HL-60/S4 treated with retinoic acid at 250 ng/mL for 4 days and 3 days (cell line): ENCODE results near the gene BLOC1S5.
"Not testable (repeated sequence)": the region's sequence is repeated elsewhere in the genome, so short reads cannot be mapped to it uniquely, and the experiment has no call there.

Experiments used
- in situ Hi-C: fragments of 300-500 bp; cut with MboI; formaldehyde crosslinking; loops from 2 replicates; pipeline ENCODE4 v1.7.0; 2022; ENCODE audit warnings: low sequenced_read_pairs

The BLOC1S5 gene

GRCh38 chr6:8047541-8048292 is 16.5 kb downstream of the BLOC1S5 start:
- in situ Hi-C loops: no loop called here

GRCh38 chr6:8045769-8046168 is 18.4 kb downstream of the BLOC1S5 start:
- in situ Hi-C loops: not testable (repeated sequence)

- in situ Hi-C loops: no loop called here
Measured at GRCh38 chr6:8043221-8043620, 21.0 kb downstream of the BLOC1S5 start.

GRCh38 chr6:8041913-8042583 is 22.1 kb downstream of the BLOC1S5 start:
- in situ Hi-C loops: no loop called here

GRCh38 chr6:8034107-8034506 is 30.1 kb downstream of the BLOC1S5 start:
- in situ Hi-C loops: not testable (repeated sequence)

GRCh38 chr6:8030920-8031319 is 33.3 kb downstream of the BLOC1S5 start:
- in situ Hi-C loops: no loop called here

- in situ Hi-C loops: no loop called here
Measured at GRCh38 chr6:8029243-8029870, 34.8 kb downstream of the BLOC1S5 start.

GRCh38 chr6:8027965-8028651 is 36.1 kb downstream of the BLOC1S5 start:
- in situ Hi-C loops: no loop called here

- in situ Hi-C loops: no loop called here
Measured at GRCh38 chr6:8026800-8027199, 37.4 kb downstream of the BLOC1S5 start.

GRCh38 chr6:8025191-8025590 is 39.0 kb downstream of the BLOC1S5 start:
- in situ Hi-C loops: no loop called here

GRCh38 chr6:8023638-8024037 is 40.6 kb downstream of the BLOC1S5 start:
- in situ Hi-C loops: no loop called here

GRCh38 chr6:8020083-8020482 is 44.1 kb downstream of the BLOC1S5 start:
- in situ Hi-C loops: no loop called here

GRCh38 chr6:8017705-8018104 is 46.5 kb downstream of the BLOC1S5 start:
- in situ Hi-C loops: no loop called here

GRCh38 chr6:8017276-8017701 is 46.9 kb downstream of the BLOC1S5 start:
- in situ Hi-C loops: no loop called here

GRCh38 chr6:8014947-8015346 is 49.2 kb downstream of the BLOC1S5 start:
- in situ Hi-C loops: no loop called here

GRCh38 chr6:8013763-8014162 is 50.4 kb downstream of the BLOC1S5 start:
- in situ Hi-C loops: no loop called here

- in situ Hi-C loops: no loop called here
Measured at GRCh38 chr6:8006208-8006607, 58.0 kb downstream of the BLOC1S5 start.

GRCh38 chr6:8005136-8005535 is 59.1 kb downstream of the BLOC1S5 start:
- in situ Hi-C loops: no loop called here

GRCh38 chr6:8000636-8001035 is 63.6 kb downstream of the BLOC1S5 start:
- in situ Hi-C loops: no loop called here

- in situ Hi-C loops: no loop called here
Measured at GRCh38 chr6:8000188-8000596, 64.0 kb downstream of the BLOC1S5 start.

GRCh38 chr6:7999201-7999600 is 65.0 kb downstream of the BLOC1S5 start:
- in situ Hi-C loops: loop anchor here (25.0 kb wide), 1 partner anchor 262 kb away; the partner anchor contains the start of gene BMP6
